HepG2 (cell line): ENCODE measurements around the gene AP2B1. TPM values are rescaled to one million over a fixed set of nuclear protein-coding genes. Genes with fewer than 3 reads are reported as not detected.

Experiments
- ATAC-seq: fragments of 200-7000 bp; cut with Tn5 transposase; 3 replicates; pipeline ENCODE4 v1.9.1; 2020; ENCODE audit warnings: mild to moderate bottlenecking, moderate library complexity
- BruUV-seq: library from RNA; stranded (reverse); fragments of 400-500 nt; replicated peaks from 2 replicates; lab custom pipeline; 2021; lab: Mats Ljungman, UMichigan
- CTCF ChIA-PET: fragments of 300-600 bp; formaldehyde crosslinking; extraction: SDS; loops from one replicate; lab custom pipeline; 2021; ENCODE audit warnings: low total read pairs, inconsistent platforms, low intra/inter-chr PET ratio; lab: Yijun Ruan, JAX
- POLR2A ChIA-PET: fragments of 350-600 bp; sonication (Branson Sonifier 250); formaldehyde crosslinking; loops from one replicate; lab custom pipeline; 2020; ENCODE audit warnings: antibody characterized with exemption, inconsistent platforms; lab: Yijun Ruan, JAX
- DNase-seq: peaks from one replicate; pipeline ENCODE4 v3.0.0-alpha.2; 2015; ENCODE audit warnings: low spot score
- FAIRE-seq: peaks from 3 replicates; lab custom pipeline; 2011; peaks lifted over from hg19 to GRCh38; lab: Jason Lieb, UNC
- H2AFZ ChIP-seq: one replicate; pipeline ENCODE4 v1.6.1; 2011; ENCODE audit warnings: low read length, inconsistent platforms
- H3K27ac ChIP-seq: fragments of 300-600 bp; 3 replicates; pipeline ENCODE4 v1.8.0; 2011; ENCODE audit warnings: mixed run types, mild to moderate bottlenecking, mixed read lengths, low read length, inconsistent platforms; ENCODE audit not compliant: insufficient read depth; ENCODE audit errors: extremely low read length
- H3K27me3 ChIP-seq, 2 experiments: fragments of 200-600 bp in 1 of 2; 2 replicates in 1 of 2; 3 replicates in 1 of 2; pipeline versions ENCODE4 v1.6.0 to v1.8.0; 2011; ENCODE audit warnings: low read length in 2 of 2, mild to moderate bottlenecking in 2 of 2, moderate library complexity in 2 of 2, inconsistent platforms in 1 of 2; ENCODE audit not compliant: insufficient read depth in 2 of 2, control insufficient read depth in 1 of 2
- H3K36me3 ChIP-seq, 2 experiments: fragments of 200-600 bp in 1 of 2; replicated peaks in 1 of 2; 2 replicates in 1 of 2; 3 replicates in 1 of 2; pipeline versions ENCODE4 v1.5.1 to v1.8.0; 2011; ENCODE audit warnings: low read length in 2 of 2, inconsistent platforms in 1 of 2; ENCODE audit not compliant: insufficient read depth in 2 of 2, control insufficient read depth in 1 of 2
- H3K4me1 ChIP-seq: 2 replicates; pipeline ENCODE4 v1.5.1; 2012; ENCODE audit warnings: low read length, inconsistent platforms; ENCODE audit not compliant: insufficient read depth
- H3K4me2 ChIP-seq: 2 replicates; pipeline ENCODE4 v1.6.0; 2011; ENCODE audit warnings: low read depth, low read length, inconsistent platforms
- H3K4me3 ChIP-seq, 3 experiments: fragments of 200-600 bp in 1 of 3; sonication (generic), shearing (Covaris generic) in 1 of 3; replicated peaks in 1 of 3; 2 replicates each; pipeline ENCODE4 v1.5.1; 2011 to 2016; ENCODE audit warnings: low read length in 3 of 3, inconsistent platforms in 2 of 3, low read depth in 2 of 3, mild to moderate bottlenecking in 2 of 3, control low read depth in 1 of 3, mixed read lengths in 1 of 3; ENCODE audit not compliant: insufficient read depth in 1 of 3
- H3K79me2 ChIP-seq: one replicate; pipeline ENCODE4 v1.6.1; 2011; ENCODE audit warnings: low read length, inconsistent platforms; ENCODE audit not compliant: insufficient read depth
- H3K9ac ChIP-seq: 2 replicates; pipeline ENCODE4 v1.6.0; 2011; ENCODE audit warnings: mild to moderate bottlenecking, low read depth, low read length, inconsistent platforms; ENCODE audit not compliant: insufficient read depth
- H3K9me3 ChIP-seq: 2 replicates; pipeline ENCODE4 v1.5.1; 2012; ENCODE audit warnings: mild to moderate bottlenecking, low read length
- H4K20me1 ChIP-seq: 2 replicates; pipeline ENCODE4 v1.6.0; 2011; ENCODE audit warnings: inconsistent platforms, mild to moderate bottlenecking, low read length, moderate library complexity; ENCODE audit not compliant: insufficient read depth
- EEA1 ChIP-seq: sonication (generic); formaldehyde crosslinking; IDR thresholded peaks from 2 replicates; pipeline ENCODE4 v1.5.1; 2020; ENCODE audit warnings: mild to moderate bottlenecking, missing genetic modification reagents, borderline replicate concordance
- GRHL1 ChIP-seq: sonication (generic); formaldehyde crosslinking; conservative IDR thresholded peaks from 2 replicates; pipeline ENCODE4 v1.8.0; 2022; ENCODE audit warnings: missing genetic modification reagents
- HOXA5 ChIP-seq: sonication (generic); formaldehyde crosslinking; IDR thresholded peaks from 2 replicates; pipeline ENCODE4 v1.4.0; 2020; ENCODE audit warnings: missing genetic modification reagents
- KDM3A ChIP-seq: IDR thresholded peaks from 2 replicates; pipeline ENCODE4 v1.6.1; 2018; ENCODE audit warnings: low read depth, missing compliant biosample characterization
- MXD4 ChIP-seq: IDR thresholded peaks from 2 replicates; pipeline ENCODE4 v1.6.1; 2016; ENCODE audit warnings: mild to moderate bottlenecking, missing biosample characterization, missing genetic modification reagents
- POLR2G ChIP-seq: fragments of 200-400 bp; formaldehyde crosslinking; IDR thresholded peaks from 2 replicates; pipeline ENCODE4 v1.6.1; 2018; ENCODE audit warnings: mild to moderate bottlenecking, low read depth, low read length, moderate library complexity
- ZNF276 ChIP-seq: sonication (generic); formaldehyde crosslinking; IDR thresholded peaks from 2 replicates; pipeline ENCODE4 v1.4.0; 2020; ENCODE audit warnings: mild to moderate bottlenecking, low read depth, missing genetic modification reagents
- ZNF619 ChIP-seq: sonication (generic); formaldehyde crosslinking; IDR thresholded peaks from 2 replicates; pipeline ENCODE4 v1.4.0; 2020; ENCODE audit warnings: mild to moderate bottlenecking, missing genetic modification reagents
- ZNF652 ChIP-seq: IDR thresholded peaks from 2 replicates; pipeline ENCODE4 v1.6.1; 2016; ENCODE audit warnings: low read depth, borderline replicate concordance
- ZNF780A ChIP-seq: sonication (generic); formaldehyde crosslinking; IDR thresholded peaks from 2 replicates; pipeline ENCODE4 v1.8.0; 2022; ENCODE audit warnings: mild to moderate bottlenecking, missing genetic modification reagents, moderate library complexity
- WGBS: methylation state at CpG from one replicate; pipeline ENCODE4 v1.1.6; 2017; ENCODE audit warnings: low lambda C conversion rate; 5-methylcytosine and 5-hydroxymethylcytosine counted together
- in situ Hi-C: cut with HindIII; loops from 2 replicates; pipeline ENCODE4 v1.10.0; 2017; ENCODE audit warnings: low pct_unique_long_range_greater_than_20kb; ENCODE audit not compliant: extremely low pct_ligation_motif_present
- intact Hi-C: fragments of 100-400 bp; cut with micrococcal nuclease; formaldehyde crosslinking; loops from one replicate; pipeline ENCODE4 v1.10.0; 2022; ENCODE audit not compliant: unreplicated experiment
- polyA plus RNA-seq, 8 experiments: library from polyadenylated mRNA; depleted of rRNA in 3 of 8; stranded (reverse) in 7 of 8; unstranded in 1 of 8; fragments of >200 nt; fragmentation: Illumina TruSeq in 4 of 8; extraction: Trizol in 4 of 8; gene quantifications; 2 replicates each; pipeline versions ENCODE4 v1.2.1 to v1.2.3, GENCODE V29; 2011 to 2016; ENCODE audit warnings: low read depth in 4 of 8, missing spikeins in 1 of 8, mixed read lengths in 1 of 8; ENCODE audit not compliant: insufficient read depth in 1 of 8
- total RNA-seq, 5 experiments: library from RNA; depleted of rRNA; stranded (reverse); fragments of >200 nt; fragmentation: Illumina TruSeq; extraction: Trizol; gene quantifications; 2 replicates each; pipeline ENCODE4 v1.2.3, GENCODE V29; 2016; ENCODE audit warnings: low read depth in 1 of 5
- TF ChIP-seq, protein P1 (sequence below): sonication (generic); formaldehyde crosslinking; IDR thresholded peaks from 2 replicates; pipeline ENCODE4 v1.4.0; 2020; ENCODE audit warnings: low read depth, mild to moderate bottlenecking, missing genetic modification reagents

The AP2B1 gene
- total and polyA plus RNA-seq, 2 of the 13 experiments (the other 11 are each of a cell fraction or from before 2014, with no cell fraction given): 23.8 to 71.3 TPM

GRCh38 chr17:35733366-35733765 is 146.2 kb downstream of the AP2B1 start:
- H3K9me3 ChIP-seq: no peaks in the 10 kb centered on the region
- no peak overlapping the region for H3K27ac ChIP-seq
- no peaks in the 10 kb centered on the region for H3K27me3 ChIP-seq
- H3K79me2 ChIP-seq: peaks cover 2% of the 10 kb centered on the region
- no peak for FAIRE-seq
- intact Hi-C loops: no loop called here
- CTCF ChIA-PET: no interaction called here
- H3K36me3 ChIP-seq: no peaks in the 10 kb centered on the region
- WGBS: 90% methylated on average over 6 of the region's 6 CpGs
- no TSS peak for BruUV-seq
- H3K4me2 ChIP-seq: no peak overlapping the region
- H3K9ac ChIP-seq: no peak overlapping the region
- no peak overlapping the region for H3K4me3 ChIP-seq
- no peak for ATAC-seq
- no peaks in the 10 kb centered on the region for H4K20me1 ChIP-seq
- POLR2A ChIA-PET: interaction anchor here (0.6 kb wide), 1 partner anchor 592 kb away, joined by 3 read pairs; no protein-coding TSS in a partner anchor
- H2AFZ ChIP-seq: no peak overlapping the region
- TF ChIP-seq ZNF619 (no peak), ZNF780A (no peak), GRHL1 (CRISPR knock-in tag) (no peak), KDM3A (no peak), MXD4 (CRISPR knock-in tag) (no peak)
- TF ChIP-seq, all 625 proteins: peak for 0
- no peak for DNase-seq
- peaks cover 24% of the 10 kb centered on the region for H3K4me1 ChIP-seq
- in situ Hi-C loops: loop anchor here (25.0 kb wide), 1 partner anchor 421 kb away; no protein-coding TSS in a partner anchor

DNA sequence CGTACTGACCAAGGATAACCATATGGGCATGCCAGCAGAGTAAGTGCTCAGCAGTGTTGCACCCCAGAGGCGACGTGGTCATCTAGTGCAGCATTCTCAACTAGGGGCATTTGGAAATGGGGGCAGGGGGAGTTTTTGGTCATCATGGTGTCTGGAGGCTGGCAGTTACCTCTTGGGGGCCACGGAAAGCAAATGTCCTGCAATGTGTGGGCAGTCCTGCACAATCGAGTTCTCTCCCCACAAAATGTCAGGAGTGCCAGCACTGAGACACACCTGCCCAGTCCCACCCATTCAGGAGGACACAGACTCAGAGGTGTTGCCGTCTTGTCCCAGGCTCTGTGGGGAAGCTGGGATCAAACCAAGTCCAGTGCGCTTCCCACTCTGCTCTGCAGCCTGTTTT is 147.3 kb downstream of the AP2B1 start:
- DNase-seq (no peak), ATAC-seq (no peak)
- H3K36me3 ChIP-seq: no peaks in the 10 kb centered on the region
- in situ Hi-C loops: loop anchor here (25.0 kb wide), 1 partner anchor 422 kb away; no protein-coding TSS in a partner anchor
- TF ChIP-seq HOXA5 (CRISPR knock-in tag) (no peak), EEA1 (CRISPR knock-in tag) (no peak), ZNF276 (CRISPR knock-in tag) (no peak), POLR2G (no peak), ZNF652 (no peak)
- TF ChIP-seq, protein P1, sequence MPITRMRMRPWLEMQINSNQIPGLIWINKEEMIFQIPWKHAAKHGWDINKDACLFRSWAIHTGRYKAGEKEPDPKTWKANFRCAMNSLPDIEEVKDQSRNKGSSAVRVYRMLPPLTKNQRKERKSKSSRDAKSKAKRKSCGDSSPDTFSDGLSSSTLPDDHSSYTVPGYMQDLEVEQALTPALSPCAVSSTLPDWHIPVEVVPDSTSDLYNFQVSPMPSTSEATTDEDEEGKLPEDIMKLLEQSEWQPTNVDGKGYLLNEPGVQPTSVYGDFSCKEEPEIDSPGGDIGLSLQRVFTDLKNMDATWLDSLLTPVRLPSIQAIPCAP (CRISPR knock-in tag): no peak
- TF ChIP-seq, all 625 proteins: peak for 0
- peaks cover 24% of the 10 kb centered on the region for H3K4me1 ChIP-seq
- no peak for FAIRE-seq
- no peak overlapping the region for H3K4me2 ChIP-seq
- no peaks in the 10 kb centered on the region for H3K27me3 ChIP-seq
- ChIA-PET CTCF (no interaction called here), POLR2A (no interaction called here)
- intact Hi-C loops: no loop called here
- no peaks in the 10 kb centered on the region for H4K20me1 ChIP-seq
- H3K9me3 ChIP-seq: no peaks in the 10 kb centered on the region
- H3K9ac ChIP-seq: no peak overlapping the region
- no peak overlapping the region for H3K27ac ChIP-seq
- no peak overlapping the region for H2AFZ ChIP-seq
- H3K79me2 ChIP-seq: peaks cover 2% of the 10 kb centered on the region
- no TSS peak for BruUV-seq
- 82% methylated on average over 7 of the region's 7 CpGs for WGBS
- H3K4me3 ChIP-seq: no peak overlapping the region
